HG03139 (cell line): ENCODE results near the gene STK24.

ENCODE experiments used
- ATAC-seq: cut with Tn5 transposase; IDR thresholded peaks from one replicate; pipeline ENCODE4 v1.9.1; 2021; ENCODE audit not compliant: unreplicated experiment

STK24 gene

GRCh38 chr13:98557937-98558792, 18.7 kb downstream of the STK24 start:
- no peak for ATAC-seq

GRCh38 chr13:98556968-98557631, 19.8 kb downstream of the STK24 start:
- ATAC-seq = no peak

GRCh38 chr13:98556142-98556816, 20.6 kb downstream of the STK24 start:
- ATAC-seq = no peak

GRCh38 chr13:98549728-98550317, 27.1 kb downstream of the STK24 start:
- peak; percentile 71 for ATAC-seq

- ATAC-seq = no peak
These were observed 27.7 kb downstream of the STK24 start for GRCh38 chr13:98549006-98549727.

- no peak for ATAC-seq
These were observed 28.7 kb downstream of the STK24 start for GRCh38 chr13:98548230-98548629.

GRCh38 chr13:98547455-98547854, 29.5 kb downstream of the STK24 start:
- no peak for ATAC-seq

GRCh38 chr13:98546402-98546801, 30.5 kb downstream of the STK24 start:
- ATAC-seq = no peak

- ATAC-seq = no peak
These were observed 32.7 kb downstream of the STK24 start for GRCh38 chr13:98544104-98544710.

- ATAC-seq = no peak
These were observed 33.4 kb downstream of the STK24 start for GRCh38 chr13:98543378-98544103.

GRCh38 chr13:98542568-98543377, 34.1 kb downstream of the STK24 start:
- peak; percentile 44 for ATAC-seq

GRCh38 chr13:98541701-98542203, 35.2 kb downstream of the STK24 start:
- no peak for ATAC-seq

GRCh38 chr13:98541191-98541590, 35.7 kb downstream of the STK24 start:
- ATAC-seq = no peak

- ATAC-seq = no peak
These were observed 36.4 kb downstream of the STK24 start for GRCh38 chr13:98540476-98540875.

- no peak for ATAC-seq
These were observed 37.2 kb downstream of the STK24 start for GRCh38 chr13:98539666-98540065.

- ATAC-seq = no peak
These were observed 38.0 kb downstream of the STK24 start for GRCh38 chr13:98538876-98539275.

- no peak for ATAC-seq
These were observed 39.2 kb downstream of the STK24 start for GRCh38 chr13:98537740-98538139.

GRCh38 chr13:98537306-98537705, 39.6 kb downstream of the STK24 start:
- ATAC-seq = no peak

GRCh38 chr13:98536729-98537128, 40.2 kb downstream of the STK24 start:
- no peak for ATAC-seq
